Pancreas (tissue), 10 donors: ENCODE results near the gene PDE2A. TPM values are rescaled to one million over a fixed set of nuclear protein-coding genes. Genes with fewer than 3 reads are reported as not detected.

Source experiments
- ATAC-seq, 4 donors: fragments of 200-7000 bp; cut with Tn5 transposase; one replicate each; pipeline versions ENCODE4 v1.8.0 to v1.9.1; 2020; ENCODE audit warnings: mild to moderate bottlenecking in 4 of 4, moderate library complexity in 4 of 4
- DNase-seq, 6 donors: peaks; one replicate each; pipeline ENCODE4 v3.0.0-alpha.2; 2020
- FAIRE-seq: peaks from 2 replicates; lab custom pipeline; 2012; peaks lifted over from hg19 to GRCh38; lab: Jason Lieb, UNC
- H3K27ac ChIP-seq, 4 donors: fragments of 200-600 bp; sonication (generic); 1 replicate in 3 of 4; 2 replicates in 1 of 4; pipeline versions ENCODE4 v1.5.0 to v1.8.0; 2020
- H3K27me3 ChIP-seq, 4 donors: fragments of 200-600 bp; one replicate each; pipeline ENCODE4 v1.8.0; 2021
- H3K36me3 ChIP-seq, 3 donors: fragments of 200-600 bp; sonication (generic) in 1 of 3; one replicate each; pipeline versions ENCODE4 v1.5.0 to v1.8.0; 2020 to 2021
- H3K4me1 ChIP-seq, 3 donors: fragments of 200-600 bp; one replicate each; pipeline ENCODE4 v1.8.0; 2021
- H3K4me3 ChIP-seq, 4 donors: fragments of 200-600 bp; sonication (generic) in 2 of 4; one replicate each; pipeline versions ENCODE4 v1.5.0 to v1.8.0; 2020 to 2021
- H3K9me3 ChIP-seq, 4 donors: fragments of 200-600 bp; one replicate each; pipeline ENCODE4 v1.8.0; 2021
- CTCF ChIP-seq, 4 donors: fragments of 200-600 bp; sonication (generic) in 3 of 4; IDR thresholded peaks; one replicate each; pipeline versions ENCODE4 v1.5.0 to v1.8.0; 2021; ENCODE audit warnings: antibody characterized with exemption in 4 of 4
- WGBS, 2 donors: extraction: QIAGEN DNeasy Blood & Tissue Kit; methylation state at CpG; one replicate each; pipeline ENCODE4 v1.1.7; 2013; 5-methylcytosine and 5-hydroxymethylcytosine counted together
- intact Hi-C, 3 donors: fragments of 100-400 bp; cut with DNase I; formaldehyde crosslinking; loops; one replicate each; pipeline versions ENCODE4 v1.11.1 to v1.14.2; 2022
- polyA plus RNA-seq, 2 donors: library from polyadenylated mRNA; stranded (reverse); fragments of 200-250 nt; gene quantifications; one replicate each; pipeline ENCODE4 v1.2.3, GENCODE V29; 2013
- total RNA-seq, 6 donors: library from RNA; stranded (reverse); fragmentation: NEBNext Ultra II Directional in 4 of 6; extraction: Animal tissue kit (Norgen Biotek cat#: 25700) in 4 of 6; gene quantifications; one replicate each; pipeline versions ENCODE4 v1.2.1 to v1.2.4, GENCODE V29; 2021 to 2023
- donor health status: healthy with polysubstance abuse.
- donor health status: DM: no; HTN: no; CAD: no; lungs with moderate emphysema.
- donor health status: DM: no; HTN: no; CAD: no.
- donor health status: control.
- donor health status: control.
- donor health status: Bipolar disorder and iron deficiency.
- donor health status: DM: yes; HTN: yes; CAD: no.
- donor health status: DM: no; HTN: no; CAD: no.
- donor health status: DM: no; HTN: no; CAD: no.
- donor health status: DM: yes; HTN: yes; CAD: no.

The PDE2A gene
- total and polyA plus RNA-seq, 8 donors = 2.1 to 16.3 (median 4.1) TPM

GRCh38 chr11:72624496-72625201 lies 49.6 kb downstream of the PDE2A start:
- intact Hi-C loops = no loop called here
- Histone ChIP-seq H3K36me3 (no peaks in the 10 kb centered on the region), H3K4me3 (no peak overlapping the region), H3K27ac (no peak overlapping the region), H3K27me3 (no peaks in the 10 kb centered on the region), H3K4me1 (peaks cover 0 to 5% (median 0%) of the 10 kb centered on the region in 3 donors), H3K9me3 (no peaks in the 10 kb centered on the region)
- FAIRE-seq (no peak), ATAC-seq (peak in 3 of 4 donors; percentile 14 to 63 (median 16)), DNase-seq (no peak)
- no peak for TF ChIP-seq CTCF (IDR thresholded peaks at IDR 0.05)
- 78 to 85% methylated on average over 12 of the region's 12 CpGs for WGBS, 2 donors

- DNase-seq = no peak
- no peaks in the 10 kb centered on the region for H3K27me3 ChIP-seq
- no peak for ATAC-seq
- intact Hi-C loops = no loop called here
- FAIRE-seq = no peak
- no peak overlapping the region for H3K4me3 ChIP-seq
- H3K27ac ChIP-seq = no peak overlapping the region
- H3K4me1 ChIP-seq = peaks cover 0 to 5% (median 0%) of the 10 kb centered on the region in 3 donors
- H3K36me3 ChIP-seq = no peaks in the 10 kb centered on the region
- no peaks in the 10 kb centered on the region for H3K9me3 ChIP-seq
- WGBS, 2 donors = 57 to 65% methylated on average over 8 of the region's 8 CpGs
- TF ChIP-seq CTCF (IDR thresholded peaks at IDR 0.05) = no peak
Observed at GRCh38 chr11:72623052-72623451, 51.2 kb downstream of the PDE2A start.

- Histone ChIP-seq H3K9me3 (no peaks in the 10 kb centered on the region), H3K4me3 (no peak overlapping the region), H3K4me1 (peaks cover 0 to 5% (median 0%) of the 10 kb centered on the region in 3 donors), H3K27me3 (no peaks in the 10 kb centered on the region), H3K36me3 (no peaks in the 10 kb centered on the region), H3K27ac (no peak overlapping the region)
- no peak for DNase-seq
- 64 to 67% methylated on average over 4 of the region's 4 CpGs for WGBS, 2 donors
- no peak for FAIRE-seq
- ATAC-seq = no peak
- no peak for TF ChIP-seq CTCF (IDR thresholded peaks at IDR 0.05)
- intact Hi-C loops = no loop called here
Observed at GRCh38 chr11:72621008-72621610, 53.1 kb downstream of the PDE2A start.

DNA sequence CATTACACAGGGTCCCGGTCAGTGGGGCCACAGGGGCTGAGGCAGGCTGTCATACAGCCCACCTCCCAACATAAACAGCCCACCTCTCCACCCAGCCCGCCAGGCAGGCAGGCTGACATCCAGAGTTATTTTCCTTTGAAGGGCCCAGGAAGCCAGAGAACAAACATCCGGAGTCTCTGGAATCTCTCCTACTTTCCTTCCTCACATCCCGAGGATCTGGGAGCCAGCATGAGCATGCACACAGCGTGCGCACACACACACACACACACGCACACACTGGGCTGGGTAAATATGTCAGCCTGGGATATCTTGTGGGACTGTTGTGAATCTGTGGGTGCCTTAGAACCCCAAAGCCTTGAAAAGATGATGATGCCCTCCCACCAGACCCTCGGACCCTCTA lies 55.4 kb downstream of the PDE2A start:
- FAIRE-seq (no peak), DNase-seq (no peak), ATAC-seq (peak in 1 of 4 donors; percentile 13)
- H3K36me3 ChIP-seq = no peaks in the 10 kb centered on the region
- 59 to 62% methylated on average over 8 of the region's 8 CpGs for WGBS, 2 donors
- H3K27ac ChIP-seq = peak overlapping the region in 1 of 4 donors; percentile 33
- H3K4me1 ChIP-seq = no peaks in the 10 kb centered on the region
- intact Hi-C loops = no loop called here
- H3K4me3 ChIP-seq = no peak overlapping the region
- H3K27me3 ChIP-seq = no peaks in the 10 kb centered on the region
- no peaks in the 10 kb centered on the region for H3K9me3 ChIP-seq
- TF ChIP-seq CTCF (IDR thresholded peaks at IDR 0.05) = no peak
